Dermis microvascular lymphatic vessel endothelial cell (primary cell): ENCODE results near the gene MORN2. TPM values are rescaled to one million over a fixed set of nuclear protein-coding genes. Genes with fewer than 3 reads are reported as not detected.
"Not testable (repeated sequence)": the region's sequence is repeated elsewhere in the genome, so short reads cannot be mapped to it uniquely, and the experiment has no call there.

Experiments used
- DNase-seq, 2 donors: peaks; one replicate each; pipeline versions ENCODE4 v3.0.0 to v3.0.0-alpha.2; 2010; ENCODE audit warnings: low read depth in 2 of 2
- total RNA-seq: library from RNA; depleted of rRNA; stranded (reverse); fragments of >200 nt; gene quantifications from 2 replicates; pipeline ENCODE4 v1.2.1, GENCODE V29; 2014

The MORN2 gene
- 7.6 and 9.6 TPM in 2 replicates for total RNA-seq

- peak; percentile 61 to 85 for DNase-seq
These were observed at the start of gene MORN2, which contains the start of gene DHX57 for GRCh38 chr2:38875576-38876367. Gene MORN2 (plus strand): TSS chr2:38875976. Gene DHX57 (minus strand): TSS chr2:38875934. CDS start chr2:38868405, 7,529 bp downstream.

- DNase-seq, result not testable (repeated sequence)
These were observed 48.1 kb upstream of the MORN2 start for GRCh38 chr2:38827539-38828145.

GRCh38 chr2:38828460-38828859 lies 47.3 kb upstream of the MORN2 start:
- no peak for DNase-seq

- DNase-seq, result no peak
These were observed 45.8 kb upstream of the MORN2 start for GRCh38 chr2:38829971-38830370.

- DNase-seq, result no peak
These were observed 45.1 kb upstream of the MORN2 start for GRCh38 chr2:38830526-38831159.

- peak; percentile 18 to 21 for DNase-seq
These were observed 40.7 kb upstream of the MORN2 start for GRCh38 chr2:38835015-38835601.

GRCh38 chr2:38835990-38836389 lies 39.8 kb upstream of the MORN2 start:
- no peak for DNase-seq

- no peak for DNase-seq
These were observed 39.0 kb upstream of the MORN2 start for GRCh38 chr2:38836791-38837190.

GRCh38 chr2:38850045-38850444 lies 25.7 kb upstream of the MORN2 start:
- no peak for DNase-seq

GRCh38 chr2:38856165-38856564 lies 19.6 kb upstream of the MORN2 start:
- DNase-seq, result no peak

GRCh38 chr2:38862476-38862875 lies 13.3 kb upstream of the MORN2 start:
- no peak for DNase-seq

- no peak for DNase-seq
These were observed 12.6 kb upstream of the MORN2 start for GRCh38 chr2:38863061-38863695.

GRCh38 chr2:38866773-38867443 lies 8.9 kb upstream of the MORN2 start:
- DNase-seq, result no peak

- no peak for DNase-seq
These were observed 4.3 kb upstream of the MORN2 start for GRCh38 chr2:38871432-38871831.

- no peak for DNase-seq
These were observed 2.0 kb upstream of the MORN2 start for GRCh38 chr2:38873763-38874162.

- DNase-seq, result no peak
These were observed 575 bp upstream of the MORN2 start for GRCh38 chr2:38875227-38875575.

GRCh38 chr2:38876407-38876806 lies 631 bp downstream of the MORN2 start:
- DNase-seq, result no peak

GRCh38 chr2:38886063-38886462 lies 10.3 kb downstream of the MORN2 start:
- DNase-seq, result no peak

GRCh38 chr2:38887347-38887746 lies 11.6 kb downstream of the MORN2 start:
- DNase-seq, result no peak

- no peak for DNase-seq
These were observed 12.3 kb downstream of the MORN2 start for GRCh38 chr2:38887902-38888554.

GRCh38 chr2:38889045-38889444 lies 13.3 kb downstream of the MORN2 start:
- DNase-seq, result no peak
